ENCODE data around the gene CACNA1C.

Gene CACNA1C

GRCh38 chr12:2258025-2258424, 205.2 kb downstream of the CACNA1C start:
- DNase-seq (ENCODE audit: low spot score) = no peak

GRCh38 chr12:2259369-2259768, 206.6 kb downstream of the CACNA1C start:
- DNase-seq (ENCODE audit: low spot score) = no peak

GRCh38 chr12:2260441-2260840, 207.7 kb downstream of the CACNA1C start:
- DNase-seq (ENCODE audit: low spot score) = no peak

GRCh38 chr12:2261708-2262107, 208.9 kb downstream of the CACNA1C start:
- no peak for DNase-seq (ENCODE audit: low spot score)

- no peak for DNase-seq (ENCODE audit: low spot score)
Measured at GRCh38 chr12:2262449-2262848, 209.7 kb downstream of the CACNA1C start.

- DNase-seq (ENCODE audit: low spot score) = no peak
Measured at GRCh38 chr12:2263901-2264300, 211.1 kb downstream of the CACNA1C start.

GRCh38 chr12:2264651-2265232, 212.0 kb downstream of the CACNA1C start:
- DNase-seq (ENCODE audit: low spot score) = no peak

GRCh38 chr12:2265461-2266167, 212.8 kb downstream of the CACNA1C start:
- no peak for DNase-seq (ENCODE audit: low spot score)

- no peak for DNase-seq (ENCODE audit: low spot score)
Measured at GRCh38 chr12:2266666-2267620, 214.2 kb downstream of the CACNA1C start.

- DNase-seq (ENCODE audit: low spot score) = no peak
Measured at GRCh38 chr12:2267703-2268470, 215.1 kb downstream of the CACNA1C start.

GRCh38 chr12:2268471-2269286, 215.9 kb downstream of the CACNA1C start:
- DNase-seq (ENCODE audit: low spot score) = no peak

- no peak for DNase-seq (ENCODE audit: low spot score)
Measured at GRCh38 chr12:2270846-2271245, 218.1 kb downstream of the CACNA1C start.

GRCh38 chr12:2271961-2272360, 219.2 kb downstream of the CACNA1C start:
- no peak for DNase-seq (ENCODE audit: low spot score)

GRCh38 chr12:2273288-2273687, 220.5 kb downstream of the CACNA1C start:
- no peak for DNase-seq (ENCODE audit: low spot score)

GRCh38 chr12:2273751-2274150, 221.0 kb downstream of the CACNA1C start:
- no peak for DNase-seq (ENCODE audit: low spot score)

- no peak for DNase-seq (ENCODE audit: low spot score)
Measured at GRCh38 chr12:2274733-2275132, 221.9 kb downstream of the CACNA1C start.

- DNase-seq (ENCODE audit: low spot score) = no peak
Measured at GRCh38 chr12:2276288-2277033, 223.7 kb downstream of the CACNA1C start.

- no peak for DNase-seq (ENCODE audit: low spot score)
Measured at GRCh38 chr12:2277492-2278155, 224.8 kb downstream of the CACNA1C start.

- no peak for DNase-seq (ENCODE audit: low spot score)
Measured at GRCh38 chr12:2281446-2281845, 228.7 kb downstream of the CACNA1C start.

- no peak for DNase-seq (ENCODE audit: low spot score)
Measured at GRCh38 chr12:2282318-2282717, 229.5 kb downstream of the CACNA1C start.
